ENCODE results near the gene ACSS2.

- TF ChIP-seq CTCF (IDR thresholded peaks at IDR 0.05 in 8 of 11, conservative IDR thresholded peaks at IDR 0.05 in 3 of 11) (no peak), POLR2A (IDR thresholded peaks at IDR 0.05) (no peak)
These were observed 78.5 kb downstream of the ACSS2 start for GRCh38 chr20:34954904-34955230.

Data from spleen (tissue), 7 donors.